Neural progenitor cell (in vitro differentiated cells): ENCODE results near the gene TLR1. TPM values are rescaled to one million over a fixed set of nuclear protein-coding genes. Genes with fewer than 3 reads are reported as not detected.

Source experiments
- DNase-seq: peaks from one replicate; pipeline ENCODE4 v3.0.0-alpha.2; 2016; ENCODE audit warnings: low spot score
- H2AFZ ChIP-seq: fragments of 200-600 bp; sonication (generic); replicated peaks from 2 replicates; pipeline ENCODE4 v1.6.1; 2016; ENCODE audit warnings: antibody characterized with exemption
- H3F3A ChIP-seq: fragments of 200-600 bp; sonication (generic); 2 replicates; pipeline ENCODE4 v1.6.1; 2016; ENCODE audit warnings: antibody characterized with exemption, low read depth
- H3K27ac ChIP-seq: fragments of 200-600 bp; sonication (generic); 2 replicates; pipeline ENCODE4 v1.5.1; 2016; ENCODE audit warnings: mild to moderate bottlenecking
- H3K27me3 ChIP-seq: fragments of 200-600 bp; sonication (generic); 2 replicates; pipeline ENCODE4 v1.6.1; 2016; ENCODE audit warnings: mild to moderate bottlenecking, moderate library complexity
- H3K36me3 ChIP-seq: fragments of 200-600 bp; sonication (generic); 2 replicates; pipeline ENCODE4 v1.5.1; 2016
- H3K4me1 ChIP-seq: fragments of 200-600 bp; sonication (generic); 2 replicates; pipeline ENCODE4 v1.6.1; 2016; ENCODE audit warnings: mixed run types
- H3K4me2 ChIP-seq: fragments of 200-600 bp; sonication (generic); 2 replicates; pipeline ENCODE4 v1.6.1; 2016
- H3K4me3 ChIP-seq: fragments of 200-600 bp; sonication (generic); 2 replicates; pipeline ENCODE4 v1.5.1; 2016
- H3K79me2 ChIP-seq: fragments of 200-600 bp; sonication (generic); 2 replicates; pipeline ENCODE4 v1.6.1; 2016; ENCODE audit warnings: low read depth
- H3K9ac ChIP-seq: fragments of 200-600 bp; sonication (generic); 2 replicates; pipeline ENCODE4 v1.6.1; 2016
- H3K9me3 ChIP-seq: fragments of 200-600 bp; sonication (generic); 2 replicates; pipeline ENCODE4 v1.5.1; 2016; ENCODE audit warnings: low read depth
- H4K20me1 ChIP-seq: fragments of 200-600 bp; sonication (generic); 2 replicates; pipeline ENCODE4 v1.6.1; 2016; ENCODE audit warnings: low read depth
- H3K27ac Mint-ChIP-seq: 3 replicates; pipeline ENCODE4 v1.8.0; 2021; ENCODE audit warnings: mixed read lengths
- H3K27me3 Mint-ChIP-seq: 2 replicates; pipeline ENCODE4 v1.8.0; 2022; ENCODE audit warnings: low read depth, mild to moderate bottlenecking, inconsistent platforms, moderate library complexity, mixed read lengths; ENCODE audit not compliant: insufficient read depth
- H3K36me3 Mint-ChIP-seq: 3 replicates; pipeline ENCODE4 v1.8.0; 2021; ENCODE audit warnings: mixed read lengths
- H3K4me1 Mint-ChIP-seq: 3 replicates; pipeline ENCODE4 v1.8.0; 2021; ENCODE audit warnings: mixed read lengths
- H3K4me3 Mint-ChIP-seq: 3 replicates; pipeline ENCODE4 v1.8.0; 2021; ENCODE audit warnings: mild to moderate bottlenecking, moderate library complexity, mixed read lengths
- H3K9me3 Mint-ChIP-seq: 3 replicates; pipeline ENCODE4 v1.8.0; 2020; ENCODE audit warnings: mixed read lengths
- EZH2 ChIP-seq: fragments of 200-600 bp; sonication (generic); IDR thresholded peaks from 2 replicates; pipeline ENCODE4 v1.6.1; 2017; ENCODE audit warnings: antibody characterized with exemption, mild to moderate bottlenecking, moderate library complexity
- EZH2phosphoT487 ChIP-seq: fragments of 200-600 bp; sonication (generic); IDR thresholded peaks from 2 replicates; pipeline ENCODE4 v1.6.1; 2017; ENCODE audit warnings: antibody characterized with exemption
- total RNA-seq: library from RNA; depleted of rRNA; stranded (reverse); fragments of >200 nt; gene quantifications from 2 replicates; pipeline ENCODE4 v1.2.3, GENCODE V29; 2015; ENCODE audit warnings: low replicate concordance
- TF ChIP-seq, protein P1 (sequence below): fragments of 200-600 bp; sonication (generic); IDR thresholded peaks from 2 replicates; pipeline ENCODE4 v1.5.1; 2017; ENCODE audit warnings: antibody characterized with exemption, mild to moderate bottlenecking

The TLR1 gene
- total RNA-seq, 1 donor from 2014 or later, result not detected

DNA sequence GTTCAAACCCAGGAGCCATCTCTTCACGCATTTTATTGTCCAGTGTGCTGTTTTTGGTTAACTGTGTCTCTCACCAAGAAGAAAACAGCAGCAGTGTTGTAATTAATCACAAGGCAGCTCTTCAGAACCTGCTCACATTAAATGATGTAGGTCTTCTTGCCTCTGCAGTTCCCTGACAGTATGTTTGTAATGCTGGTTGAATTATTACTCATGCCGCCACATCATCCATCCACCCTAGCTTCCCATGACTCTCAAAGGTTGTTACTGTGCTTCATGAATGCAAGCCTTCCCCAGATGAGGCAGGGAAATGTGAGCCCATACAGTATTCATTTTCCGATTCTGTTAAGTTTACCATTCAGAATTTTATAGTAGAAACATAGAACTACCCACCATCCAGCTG is 39.2 kb downstream of the TLR1 start:
- no peak overlapping the region for H3K27ac ChIP-seq
- H2AFZ ChIP-seq, result no peak overlapping the region
- no peak overlapping the region for H3K4me2 ChIP-seq
- peaks cover 3% of the 10 kb centered on the region for H3K27me3 Mint-ChIP-seq
- TF ChIP-seq, protein P1, sequence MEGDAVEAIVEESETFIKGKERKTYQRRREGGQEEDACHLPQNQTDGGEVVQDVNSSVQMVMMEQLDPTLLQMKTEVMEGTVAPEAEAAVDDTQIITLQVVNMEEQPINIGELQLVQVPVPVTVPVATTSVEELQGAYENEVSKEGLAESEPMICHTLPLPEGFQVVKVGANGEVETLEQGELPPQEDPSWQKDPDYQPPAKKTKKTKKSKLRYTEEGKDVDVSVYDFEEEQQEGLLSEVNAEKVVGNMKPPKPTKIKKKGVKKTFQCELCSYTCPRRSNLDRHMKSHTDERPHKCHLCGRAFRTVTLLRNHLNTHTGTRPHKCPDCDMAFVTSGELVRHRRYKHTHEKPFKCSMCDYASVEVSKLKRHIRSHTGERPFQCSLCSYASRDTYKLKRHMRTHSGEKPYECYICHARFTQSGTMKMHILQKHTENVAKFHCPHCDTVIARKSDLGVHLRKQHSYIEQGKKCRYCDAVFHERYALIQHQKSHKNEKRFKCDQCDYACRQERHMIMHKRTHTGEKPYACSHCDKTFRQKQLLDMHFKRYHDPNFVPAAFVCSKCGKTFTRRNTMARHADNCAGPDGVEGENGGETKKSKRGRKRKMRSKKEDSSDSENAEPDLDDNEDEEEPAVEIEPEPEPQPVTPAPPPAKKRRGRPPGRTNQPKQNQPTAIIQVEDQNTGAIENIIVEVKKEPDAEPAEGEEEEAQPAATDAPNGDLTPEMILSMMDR, result no peak
- no peak for TF ChIP-seq EZH2phosphoT487
- TF ChIP-seq EZH2, result no peak
- H3K9me3 ChIP-seq, result no peaks in the 10 kb centered on the region
- no peak overlapping the region for H3K4me3 ChIP-seq
- H3K36me3 ChIP-seq, result no peaks in the 10 kb centered on the region
- no peaks in the 10 kb centered on the region for H3F3A ChIP-seq
- no peaks in the 10 kb centered on the region for H3K4me1 ChIP-seq
- peaks cover 8% of the 10 kb centered on the region for H3K4me1 Mint-ChIP-seq
- H3K27ac Mint-ChIP-seq, result no peak overlapping the region
- no peaks in the 10 kb centered on the region for H3K27me3 ChIP-seq
- H3K9ac ChIP-seq, result no peak overlapping the region
- H3K36me3 Mint-ChIP-seq, result no peaks in the 10 kb centered on the region
- H3K4me3 Mint-ChIP-seq, result no peak overlapping the region
- no peak for DNase-seq
- peaks cover 7% of the 10 kb centered on the region for H3K9me3 Mint-ChIP-seq
- H3K79me2 ChIP-seq, result no peaks in the 10 kb centered on the region
- no peaks in the 10 kb centered on the region for H4K20me1 ChIP-seq

DNA sequence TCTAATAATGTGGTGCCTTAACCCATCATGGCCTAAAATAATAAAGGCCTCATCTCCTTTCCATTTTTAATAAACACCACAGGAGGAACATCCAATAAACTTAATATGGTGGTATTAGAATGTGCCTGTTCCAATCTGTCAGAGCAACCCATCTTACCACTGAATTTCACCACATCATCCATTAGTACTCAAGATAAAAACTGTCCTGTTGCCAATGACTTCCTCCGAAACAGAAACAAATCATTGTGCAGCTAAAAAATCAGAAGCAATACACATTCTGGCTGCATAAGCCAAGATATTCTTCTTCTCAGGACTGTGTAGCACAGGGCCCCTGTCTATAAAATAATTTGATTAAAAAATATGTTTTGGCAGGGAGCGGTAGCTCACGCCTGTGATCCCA is 40.3 kb downstream of the TLR1 start:
- Mint-ChIP-seq H3K9me3 (peaks cover 3% of the 10 kb centered on the region), H3K36me3 (no peaks in the 10 kb centered on the region), H3K27ac (no peak overlapping the region), H3K27me3 (no peaks in the 10 kb centered on the region), H3K4me3 (no peak overlapping the region), H3K4me1 (peaks cover 6% of the 10 kb centered on the region)
- no peak overlapping the region for H2AFZ ChIP-seq
- DNase-seq, result no peak
- no peaks in the 10 kb centered on the region for H3K36me3 ChIP-seq
- H3K9ac ChIP-seq, result no peak overlapping the region
- H3K4me1 ChIP-seq, result no peaks in the 10 kb centered on the region
- TF ChIP-seq, protein P1, result no peak
- TF ChIP-seq EZH2phosphoT487 (no peak), EZH2 (no peak)
- no peak overlapping the region for H3K27ac ChIP-seq
- no peaks in the 10 kb centered on the region for H3K9me3 ChIP-seq
- no peak overlapping the region for H3K4me3 ChIP-seq
- H4K20me1 ChIP-seq, result no peaks in the 10 kb centered on the region
- H3F3A ChIP-seq, result no peaks in the 10 kb centered on the region
- no peaks in the 10 kb centered on the region for H3K27me3 ChIP-seq
- H3K79me2 ChIP-seq, result no peaks in the 10 kb centered on the region
- no peak overlapping the region for H3K4me2 ChIP-seq

DNA sequence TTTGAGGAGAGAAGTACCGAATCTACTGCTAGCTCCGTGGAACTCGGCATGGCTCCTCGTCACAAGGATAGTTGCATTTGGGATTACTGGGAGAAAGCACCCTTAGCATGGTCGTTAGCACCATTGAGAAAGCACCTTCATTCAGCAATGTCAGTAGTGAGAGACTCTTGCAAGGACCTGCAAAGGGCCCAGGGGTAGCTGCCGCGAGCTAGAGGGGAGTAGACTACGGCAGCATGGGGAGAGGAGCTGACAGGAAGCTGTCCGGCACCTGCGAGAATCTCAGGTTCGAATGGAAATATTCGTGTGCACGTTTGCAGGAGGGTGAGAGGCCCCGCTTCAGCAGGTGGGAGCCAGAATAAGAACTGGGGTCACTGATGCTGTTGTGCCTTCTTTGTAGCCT is 42.0 kb downstream of the TLR1 start:
- Histone ChIP-seq H3K4me1 (no peaks in the 10 kb centered on the region), H2AFZ (no peak overlapping the region), H3K9me3 (no peaks in the 10 kb centered on the region), H3K36me3 (no peaks in the 10 kb centered on the region), H3K4me2 (no peak overlapping the region), H3K4me3 (no peak overlapping the region), H3K27ac (no peak overlapping the region), H3K9ac (no peak overlapping the region), H3K27me3 (no peaks in the 10 kb centered on the region), H3K79me2 (no peaks in the 10 kb centered on the region), H4K20me1 (no peaks in the 10 kb centered on the region), H3F3A (no peaks in the 10 kb centered on the region)
- DNase-seq, result no peak
- Mint-ChIP-seq H3K9me3 (peaks cover 3% of the 10 kb centered on the region), H3K27me3 (no peaks in the 10 kb centered on the region), H3K4me3 (no peak overlapping the region), H3K27ac (peak overlapping the region; percentile 90), H3K4me1 (peaks cover 6% of the 10 kb centered on the region), H3K36me3 (no peaks in the 10 kb centered on the region)
- TF ChIP-seq EZH2, result no peak
- TF ChIP-seq EZH2phosphoT487, result no peak
- TF ChIP-seq, protein P1, result no peak

DNA sequence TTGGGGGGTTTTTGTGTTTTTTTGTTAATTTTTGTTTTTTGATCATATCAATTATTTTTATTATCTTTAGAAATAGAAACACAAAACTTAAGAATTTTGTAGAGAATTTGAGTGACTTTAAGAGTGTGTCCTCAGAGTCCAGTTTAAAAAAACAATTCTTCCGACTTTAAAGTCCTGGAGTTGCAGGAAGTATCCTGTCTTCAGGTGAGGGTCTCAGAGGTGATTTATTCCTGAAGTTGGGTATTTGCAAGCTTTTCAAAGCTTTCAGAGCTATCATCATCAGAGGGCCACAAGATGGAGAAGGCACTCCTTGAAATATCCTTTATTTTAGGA is 44.8 kb downstream of the TLR1 start:
- no peak for DNase-seq
- H2AFZ ChIP-seq, result no peak overlapping the region
- no peaks in the 10 kb centered on the region for H3K27me3 Mint-ChIP-seq
- no peaks in the 10 kb centered on the region for H3K9me3 Mint-ChIP-seq
- H3K9me3 ChIP-seq, result no peaks in the 10 kb centered on the region
- no peak overlapping the region for H3K27ac Mint-ChIP-seq
- H3K4me2 ChIP-seq, result no peak overlapping the region
- H3K4me1 ChIP-seq, result no peaks in the 10 kb centered on the region
- TF ChIP-seq EZH2phosphoT487, result no peak
- TF ChIP-seq, protein P1, result no peak
- TF ChIP-seq EZH2, result no peak
- no peak overlapping the region for H3K9ac ChIP-seq
- no peaks in the 10 kb centered on the region for H3K36me3 ChIP-seq
- no peak overlapping the region for H3K4me3 ChIP-seq
- no peaks in the 10 kb centered on the region for H4K20me1 ChIP-seq
- H3K79me2 ChIP-seq, result no peaks in the 10 kb centered on the region
- no peak overlapping the region for H3K4me3 Mint-ChIP-seq
- H3K4me1 Mint-ChIP-seq, result peaks cover 6% of the 10 kb centered on the region
- no peak overlapping the region for H3K27ac ChIP-seq
- H3K27me3 ChIP-seq, result no peaks in the 10 kb centered on the region
- no peaks in the 10 kb centered on the region for H3F3A ChIP-seq
- no peaks in the 10 kb centered on the region for H3K36me3 Mint-ChIP-seq
